Muscle layer of colon (tissue), 2 donors: ENCODE results near the gene TIGAR.

Source experiments
- H3K27ac ChIP-seq: one replicate; pipeline ENCODE4 v1.7.0; 2013; ENCODE audit warnings: low read depth, mild to moderate bottlenecking, low read length, moderate library complexity
- H3K27me3 ChIP-seq, 2 donors: one replicate each; pipeline ENCODE4 v1.7.0; 2013; ENCODE audit warnings: low read length in 2 of 2, mild to moderate bottlenecking in 2 of 2; ENCODE audit not compliant: insufficient read depth in 2 of 2, control insufficient read depth in 1 of 2
- H3K36me3 ChIP-seq: one replicate; pipeline ENCODE4 v1.7.0; 2013; ENCODE audit warnings: mild to moderate bottlenecking, low read length; ENCODE audit not compliant: insufficient read depth
- H3K4me1 ChIP-seq: one replicate; pipeline ENCODE4 v1.7.0; 2013; ENCODE audit warnings: mild to moderate bottlenecking, low read length; ENCODE audit not compliant: insufficient read depth
- H3K4me3 ChIP-seq, 2 donors: one replicate each; pipeline ENCODE4 v1.7.0; 2013; ENCODE audit warnings: low read length in 2 of 2, low read depth in 1 of 2, mild to moderate bottlenecking in 1 of 2, moderate library complexity in 1 of 2
- H3K9ac ChIP-seq: one replicate; pipeline ENCODE4 v1.7.0; 2013; ENCODE audit warnings: low read length
- H3K9me3 ChIP-seq: one replicate; pipeline ENCODE4 v1.7.0; 2013; ENCODE audit warnings: mild to moderate bottlenecking, low read length
- donor health status: abdominal sarcoma.
- donor health status: Adenocarcinoma of cecum.

TIGAR gene

GRCh38 chr12:4277205-4277543 lies 43.8 kb upstream of the TIGAR start:
- Histone ChIP-seq H3K9me3 (no peaks in the 10 kb centered on the region), H3K27ac (peak overlapping the region; percentile 99), H3K4me3 (peak overlapping the region in 1 of 2 donors; percentile 98), H3K9ac (no peak overlapping the region), H3K27me3 (no peaks in the 10 kb centered on the region), H3K4me1 (peaks cover 66% of the 10 kb centered on the region), H3K36me3 (peaks cover 55% of the 10 kb centered on the region)

DNA sequence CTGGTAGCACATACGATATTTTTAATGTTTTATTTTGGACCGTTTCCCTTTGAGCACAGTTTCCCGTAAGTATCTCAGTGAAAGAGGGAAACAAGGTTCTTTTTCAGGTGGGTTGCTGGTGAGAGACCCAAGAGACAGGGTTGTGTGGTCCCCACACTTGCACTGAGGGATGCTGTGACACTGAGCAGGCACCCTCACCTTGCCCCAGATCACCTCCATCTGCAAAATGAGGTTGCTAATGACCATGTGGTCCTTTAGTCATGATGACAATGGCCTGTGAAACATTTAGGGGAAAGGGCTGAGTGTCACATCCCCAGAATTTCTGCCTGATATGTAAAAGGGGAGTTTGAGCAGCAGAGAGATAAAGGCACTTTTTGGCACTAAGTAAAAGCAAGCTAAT lies 43.2 kb upstream of the TIGAR start:
- Histone ChIP-seq H3K27ac (peak overlapping the region; percentile 46), H3K36me3 (peaks cover 62% of the 10 kb centered on the region)

GRCh38 chr12:4278329-4279197 lies 42.5 kb upstream of the TIGAR start:
- H3K4me3 ChIP-seq = peak overlapping the region in 1 of 2 donors; percentile 24
- H3K27me3 ChIP-seq = no peaks in the 10 kb centered on the region
- H3K4me1 ChIP-seq = peaks cover 75% of the 10 kb centered on the region
- no peak overlapping the region for H3K9ac ChIP-seq
- H3K36me3 ChIP-seq = peaks cover 69% of the 10 kb centered on the region
- H3K27ac ChIP-seq = peak overlapping the region; percentile 88
- H3K9me3 ChIP-seq = no peaks in the 10 kb centered on the region

More for the DNA sequence above, 43.2 kb upstream of the TIGAR start:
- Histone ChIP-seq H3K27me3 (no peaks in the 10 kb centered on the region), H3K9me3 (no peaks in the 10 kb centered on the region), H3K4me3 (no peak overlapping the region), H3K4me1 (peaks cover 73% of the 10 kb centered on the region), H3K9ac (no peak overlapping the region)

GRCh38 chr12:4279198-4279690 lies 41.8 kb upstream of the TIGAR start:
- peaks cover 82% of the 10 kb centered on the region for H3K4me1 ChIP-seq
- no peak overlapping the region for H3K4me3 ChIP-seq
- peaks cover 76% of the 10 kb centered on the region for H3K36me3 ChIP-seq
- no peak overlapping the region for H3K9ac ChIP-seq
- peak overlapping the region; percentile 88 for H3K27ac ChIP-seq
- no peaks in the 10 kb centered on the region for H3K9me3 ChIP-seq
- no peaks in the 10 kb centered on the region for H3K27me3 ChIP-seq

- H3K4me3 ChIP-seq = peak overlapping the region in 1 of 2 donors; percentile 14
- no peaks in the 10 kb centered on the region for H3K27me3 ChIP-seq
- H3K9me3 ChIP-seq = no peaks in the 10 kb centered on the region
- peaks cover 83% of the 10 kb centered on the region for H3K4me1 ChIP-seq
- peak overlapping the region; percentile 88 for H3K27ac ChIP-seq
- H3K36me3 ChIP-seq = peaks cover 85% of the 10 kb centered on the region
- peak overlapping the region; percentile 39 for H3K9ac ChIP-seq
These were observed 40.5 kb upstream of the TIGAR start for GRCh38 chr12:4280351-4281163.

GRCh38 chr12:4281173-4281654 lies 39.8 kb upstream of the TIGAR start:
- peaks cover 89% of the 10 kb centered on the region for H3K36me3 ChIP-seq

DNA sequence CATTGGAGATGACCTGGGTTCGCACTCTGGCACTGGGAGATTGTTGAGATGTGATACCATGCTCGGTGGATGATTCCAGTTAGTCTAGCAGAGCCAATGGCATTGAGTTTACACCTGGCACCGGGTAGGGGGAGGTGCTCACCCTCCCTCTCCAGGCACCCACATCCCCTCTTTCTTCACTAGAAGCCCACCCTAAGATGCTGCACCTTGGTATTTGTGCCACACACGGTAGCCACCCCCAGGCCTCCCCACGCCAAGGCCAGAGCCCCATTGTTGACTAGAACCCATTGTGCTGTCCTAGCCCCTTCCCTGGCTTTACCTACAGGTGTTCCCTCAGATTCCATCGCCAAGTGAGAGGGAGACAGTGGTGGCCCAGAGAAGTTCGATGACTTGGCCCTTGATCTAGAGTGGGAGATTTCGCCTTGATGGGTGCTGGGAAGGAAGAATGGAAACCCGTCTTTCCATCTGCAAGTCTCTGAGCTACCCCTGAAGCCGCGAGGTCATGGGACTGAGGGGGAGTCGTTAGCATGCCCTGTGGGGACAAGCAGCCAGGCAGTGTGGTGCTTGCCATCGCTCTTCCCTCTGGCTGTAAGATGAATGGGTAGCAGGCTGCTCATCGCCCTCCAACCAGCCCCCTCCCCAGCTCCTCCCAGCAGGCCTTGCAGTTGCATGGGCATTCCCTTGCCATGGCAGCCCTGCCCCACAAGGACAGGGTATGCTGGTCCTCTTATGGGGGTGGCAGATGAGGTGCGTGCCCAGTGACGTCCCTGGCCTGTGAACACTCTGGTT lies 38.7 kb upstream of the TIGAR start:
- Histone ChIP-seq H3K4me3 (no peak overlapping the region), H3K9me3 (no peaks in the 10 kb centered on the region), H3K36me3 (peaks cover 87% of the 10 kb centered on the region), H3K4me1 (peaks cover 80% of the 10 kb centered on the region), H3K9ac (no peak overlapping the region), H3K27me3 (no peaks in the 10 kb centered on the region), H3K27ac (peak overlapping the region; percentile 48)

More at GRCh38 chr12:4281173-4281654, 39.8 kb upstream of the TIGAR start:
- Histone ChIP-seq H3K4me1 (peaks cover 80% of the 10 kb centered on the region), H3K27ac (peak overlapping the region; percentile 88), H3K4me3 (peak overlapping the region in 1 of 2 donors; percentile 14), H3K9ac (peak overlapping the region; percentile 39), H3K27me3 (no peaks in the 10 kb centered on the region), H3K9me3 (no peaks in the 10 kb centered on the region)

- Histone ChIP-seq H3K36me3 (peaks cover 80% of the 10 kb centered on the region), H3K4me1 (peaks cover 80% of the 10 kb centered on the region), H3K27ac (peak overlapping the region; percentile 50)
These were observed 38.0 kb upstream of the TIGAR start for GRCh38 chr12:4282892-4283511.

DNA sequence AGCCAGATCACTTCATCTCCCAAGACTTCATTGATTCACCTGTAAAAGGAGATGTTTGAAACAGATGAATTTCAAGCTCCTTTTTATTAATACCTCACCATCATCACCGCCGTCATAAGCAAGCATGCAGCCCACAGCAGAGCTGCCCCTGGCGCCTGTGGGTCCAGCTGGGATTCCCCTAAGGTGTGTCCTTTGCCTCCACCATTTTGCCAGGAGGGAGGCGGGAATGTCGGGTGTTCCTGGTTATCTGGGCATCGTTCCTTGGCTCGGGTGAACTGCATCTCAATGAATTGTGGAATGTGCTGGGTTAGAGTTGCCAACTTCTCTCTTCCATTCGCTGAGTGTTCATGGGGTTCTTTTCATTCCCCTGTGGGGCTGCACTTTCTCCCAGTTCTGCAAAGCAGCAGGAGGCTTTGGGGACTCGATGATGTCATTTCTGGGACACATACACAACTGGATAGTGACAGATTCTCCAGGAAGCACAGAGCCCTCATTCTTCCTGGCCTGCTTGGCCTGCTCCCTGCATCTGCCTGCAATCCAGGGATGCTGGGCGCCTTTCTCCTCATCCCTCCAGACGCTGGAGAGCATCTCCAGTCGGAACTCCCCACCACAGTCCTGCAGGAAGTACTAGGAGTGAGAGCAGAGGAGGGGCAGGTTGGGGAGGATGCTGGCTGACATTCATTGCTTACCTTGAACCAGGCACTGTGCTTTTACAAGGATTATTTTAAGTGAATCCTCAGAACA lies 37.3 kb upstream of the TIGAR start:
- Histone ChIP-seq H3K4me1 (peaks cover 80% of the 10 kb centered on the region), H3K9me3 (no peaks in the 10 kb centered on the region), H3K36me3 (peaks cover 78% of the 10 kb centered on the region), H3K27ac (peak overlapping the region; percentile 50), H3K27me3 (no peaks in the 10 kb centered on the region), H3K9ac (no peak overlapping the region), H3K4me3 (no peak overlapping the region)

More at GRCh38 chr12:4282892-4283511, 38.0 kb upstream of the TIGAR start:
- Histone ChIP-seq H3K9me3 (no peaks in the 10 kb centered on the region), H3K4me3 (no peak overlapping the region), H3K27me3 (no peaks in the 10 kb centered on the region), H3K9ac (no peak overlapping the region)

GRCh38 chr12:4284306-4284705 lies 36.7 kb upstream of the TIGAR start:
- H3K27ac ChIP-seq = no peak overlapping the region
- H3K36me3 ChIP-seq = peaks cover 76% of the 10 kb centered on the region
- H3K27me3 ChIP-seq = no peaks in the 10 kb centered on the region
- no peak overlapping the region for H3K9ac ChIP-seq
- no peaks in the 10 kb centered on the region for H3K9me3 ChIP-seq
- peaks cover 80% of the 10 kb centered on the region for H3K4me1 ChIP-seq
- no peak overlapping the region for H3K4me3 ChIP-seq
